Measurements from ENCODE around the gene ZSWIM6.

The ZSWIM6 gene

GRCh38 chr5:61450493-61451279 lies 118.6 kb downstream of the ZSWIM6 start:
- DNase-seq: peak; percentile 25

GRCh38 chr5:61455179-61456006 lies 123.3 kb downstream of the ZSWIM6 start:
- DNase-seq: no peak

- DNase-seq: no peak
Observed at GRCh38 chr5:61460471-61460870, 128.4 kb downstream of the ZSWIM6 start.

- peak; percentile 61 for DNase-seq
Observed at GRCh38 chr5:61461417-61461816, 129.4 kb downstream of the ZSWIM6 start.

- DNase-seq: no peak
Observed at GRCh38 chr5:61461926-61462325, 129.9 kb downstream of the ZSWIM6 start.

- DNase-seq: no peak
Observed at GRCh38 chr5:61463596-61463995, 131.5 kb downstream of the ZSWIM6 start.

- DNase-seq: peak; percentile 18
Observed at GRCh38 chr5:61464512-61464911, 132.5 kb downstream of the ZSWIM6 start.

- DNase-seq: no peak
Observed at GRCh38 chr5:61465066-61465465, 133.0 kb downstream of the ZSWIM6 start.

GRCh38 chr5:61465496-61465895 lies 133.4 kb downstream of the ZSWIM6 start:
- no peak for DNase-seq

- no peak for DNase-seq
Observed at GRCh38 chr5:61466017-61466416, 134.0 kb downstream of the ZSWIM6 start.

GRCh38 chr5:61467766-61468482 lies 135.9 kb downstream of the ZSWIM6 start:
- DNase-seq: no peak

GRCh38 chr5:61468483-61468865 lies 136.4 kb downstream of the ZSWIM6 start:
- DNase-seq: no peak

GRCh38 chr5:61471352-61471751 lies 139.3 kb downstream of the ZSWIM6 start:
- no peak for DNase-seq

GRCh38 chr5:61472172-61472958 lies 140.3 kb downstream of the ZSWIM6 start:
- no peak for DNase-seq

- no peak for DNase-seq
Observed at GRCh38 chr5:61474746-61475145, 142.7 kb downstream of the ZSWIM6 start.

- no peak for DNase-seq
Observed at GRCh38 chr5:61477788-61478187, 145.7 kb downstream of the ZSWIM6 start.

GRCh38 chr5:61479850-61480614 lies 148.0 kb downstream of the ZSWIM6 start:
- DNase-seq: no peak

- no peak for DNase-seq
Observed at GRCh38 chr5:61482980-61483379, 150.9 kb downstream of the ZSWIM6 start.

- no peak for DNase-seq
Observed at GRCh38 chr5:61486476-61486875, 154.4 kb downstream of the ZSWIM6 start.

GRCh38 chr5:61489574-61489973 lies 157.5 kb downstream of the ZSWIM6 start:
- DNase-seq: no peak

- DNase-seq: peak; percentile 47
Observed at GRCh38 chr5:61491861-61492260, 159.8 kb downstream of the ZSWIM6 start.

GRCh38 chr5:61493973-61494372 lies 161.9 kb downstream of the ZSWIM6 start:
- no peak for DNase-seq

Data from DMS53 (cell line).